ENCODE measurements around the gene TOR4A.

TOR4A gene

GRCh38 chr9:137269231-137269772 is 8.2 kb upstream of the TOR4A start:
- no peak for DNase-seq (ENCODE audit: low read depth)
- no peak overlapping the region for H3K4me3 ChIP-seq (ENCODE audit: low read depth, low read length)

- H3K4me3 ChIP-seq (ENCODE audit: low read depth, low read length), result no peak overlapping the region
- no peak for DNase-seq (ENCODE audit: low read depth)
These were observed 6.4 kb upstream of the TOR4A start for GRCh38 chr9:137270929-137271695.

GRCh38 chr9:137271696-137272076 is 5.8 kb upstream of the TOR4A start:
- no peak for DNase-seq (ENCODE audit: low read depth)
- no peak overlapping the region for H3K4me3 ChIP-seq (ENCODE audit: low read depth, low read length)

- no peak for DNase-seq (ENCODE audit: low read depth)
- no peak overlapping the region for H3K4me3 ChIP-seq (ENCODE audit: low read depth, low read length)
These were observed 5.1 kb upstream of the TOR4A start for GRCh38 chr9:137272241-137273094.

- no peak for DNase-seq (ENCODE audit: low read depth)
- H3K4me3 ChIP-seq (ENCODE audit: low read depth, low read length), result no peak overlapping the region
These were observed 4.4 kb upstream of the TOR4A start for GRCh38 chr9:137273095-137273490.

- DNase-seq (ENCODE audit: low read depth), result no peak
- no peak overlapping the region for H3K4me3 ChIP-seq (ENCODE audit: low read depth, low read length)
These were observed 3.8 kb upstream of the TOR4A start for GRCh38 chr9:137273611-137274320.

GRCh38 chr9:137275203-137275587 is 2.3 kb upstream of the TOR4A start:
- no peak for DNase-seq (ENCODE audit: low read depth)
- no peak overlapping the region for H3K4me3 ChIP-seq (ENCODE audit: low read depth, low read length)

- DNase-seq (ENCODE audit: low read depth), result no peak
- no peak overlapping the region for H3K4me3 ChIP-seq (ENCODE audit: low read depth, low read length)
These were observed 1.7 kb upstream of the TOR4A start for GRCh38 chr9:137275588-137276472.

GRCh38 chr9:137276473-137277328 is 825 bp upstream of the TOR4A start:
- DNase-seq (ENCODE audit: low read depth), result no peak
- peak overlapping the region; percentile 46 for H3K4me3 ChIP-seq (ENCODE audit: low read depth, low read length)

GRCh38 chr9:137278061-137278701 is 655 bp downstream of the TOR4A start:
- H3K4me3 ChIP-seq (ENCODE audit: low read depth, low read length), result peak overlapping the region; percentile 46
- no peak for DNase-seq (ENCODE audit: low read depth)

- H3K4me3 ChIP-seq (ENCODE audit: low read depth, low read length), result peak overlapping the region; percentile 46
- DNase-seq (ENCODE audit: low read depth), result no peak
These were observed 1.5 kb downstream of the TOR4A start for GRCh38 chr9:137278721-137279711.

- no peak overlapping the region for H3K4me3 ChIP-seq (ENCODE audit: low read depth, low read length)
- DNase-seq (ENCODE audit: low read depth), result no peak
These were observed 2.4 kb downstream of the TOR4A start for GRCh38 chr9:137279741-137280473.

- peak overlapping the region; percentile 13 for H3K4me3 ChIP-seq (ENCODE audit: low read depth, low read length)
These were observed 3.2 kb downstream of the TOR4A start for GRCh38 chr9:137280474-137281344.

GRCh38 chr9:137281345-137282116 is 4.0 kb downstream of the TOR4A start:
- H3K4me3 ChIP-seq (ENCODE audit: low read depth, low read length), result no peak overlapping the region
- DNase-seq (ENCODE audit: low read depth), result no peak

More at GRCh38 chr9:137280474-137281344, 3.2 kb downstream of the TOR4A start:
- no peak for DNase-seq (ENCODE audit: low read depth)

Data from skeletal muscle cell (primary cell).